ENCODE measurements around the gene ANKRD28. TPM values are rescaled to one million over a fixed set of nuclear protein-coding genes. Genes with fewer than 3 reads are reported as not detected.

The ANKRD28 gene
- total and polyA plus RNA-seq, 7 donors, result 13.4 to 64.5 (median 41.5) TPM

GRCh38 chr3:15839568-15839967, 41.8 kb upstream of the ANKRD28 start:
- intact Hi-C loops (cut with DNase I), result no loop called here
- H3K4me3 ChIP-seq, result no peak overlapping the region
- no peaks in the 10 kb centered on the region for H3K36me3 ChIP-seq
- H3K27me3 ChIP-seq, result no peaks in the 10 kb centered on the region
- no peak overlapping the region for H3K27ac ChIP-seq
- WGBS, 2 donors, result 96 to 97% methylated on average over 2 of the region's 2 CpGs
- TF ChIP-seq POLR2AphosphoS5 (IDR thresholded peaks at IDR 0.05) (no peak), POLR2A (IDR thresholded peaks at IDR 0.05) (no peak), EP300 (IDR thresholded peaks at IDR 0.05) (no peak)
- TF ChIP-seq, protein P1, sequence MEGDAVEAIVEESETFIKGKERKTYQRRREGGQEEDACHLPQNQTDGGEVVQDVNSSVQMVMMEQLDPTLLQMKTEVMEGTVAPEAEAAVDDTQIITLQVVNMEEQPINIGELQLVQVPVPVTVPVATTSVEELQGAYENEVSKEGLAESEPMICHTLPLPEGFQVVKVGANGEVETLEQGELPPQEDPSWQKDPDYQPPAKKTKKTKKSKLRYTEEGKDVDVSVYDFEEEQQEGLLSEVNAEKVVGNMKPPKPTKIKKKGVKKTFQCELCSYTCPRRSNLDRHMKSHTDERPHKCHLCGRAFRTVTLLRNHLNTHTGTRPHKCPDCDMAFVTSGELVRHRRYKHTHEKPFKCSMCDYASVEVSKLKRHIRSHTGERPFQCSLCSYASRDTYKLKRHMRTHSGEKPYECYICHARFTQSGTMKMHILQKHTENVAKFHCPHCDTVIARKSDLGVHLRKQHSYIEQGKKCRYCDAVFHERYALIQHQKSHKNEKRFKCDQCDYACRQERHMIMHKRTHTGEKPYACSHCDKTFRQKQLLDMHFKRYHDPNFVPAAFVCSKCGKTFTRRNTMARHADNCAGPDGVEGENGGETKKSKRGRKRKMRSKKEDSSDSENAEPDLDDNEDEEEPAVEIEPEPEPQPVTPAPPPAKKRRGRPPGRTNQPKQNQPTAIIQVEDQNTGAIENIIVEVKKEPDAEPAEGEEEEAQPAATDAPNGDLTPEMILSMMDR (IDR thresholded peaks at IDR 0.05), result no peak
- H3K9me3 ChIP-seq, result no peaks in the 10 kb centered on the region
- DNase-seq, result no peak
- H3K4me1 ChIP-seq, result no peaks in the 10 kb centered on the region

- 40 to 73% methylated on average over 1 of the region's 1 CpG for WGBS, 2 donors
- no peak overlapping the region for H3K4me3 ChIP-seq
- no peaks in the 10 kb centered on the region for H3K36me3 ChIP-seq
- intact Hi-C loops (cut with DNase I), result no loop called here
- H3K27ac ChIP-seq, result no peak overlapping the region
- H3K27me3 ChIP-seq, result no peaks in the 10 kb centered on the region
- H3K9me3 ChIP-seq, result no peaks in the 10 kb centered on the region
- no peaks in the 10 kb centered on the region for H3K4me1 ChIP-seq
- TF ChIP-seq EP300 (IDR thresholded peaks at IDR 0.05) (no peak), POLR2AphosphoS5 (IDR thresholded peaks at IDR 0.05) (no peak), POLR2A (IDR thresholded peaks at IDR 0.05) (no peak)
- TF ChIP-seq, protein P1 (IDR thresholded peaks at IDR 0.05), result no peak
- no peak for DNase-seq
Measured at GRCh38 chr3:15831927-15832326, 34.1 kb upstream of the ANKRD28 start.

DNA sequence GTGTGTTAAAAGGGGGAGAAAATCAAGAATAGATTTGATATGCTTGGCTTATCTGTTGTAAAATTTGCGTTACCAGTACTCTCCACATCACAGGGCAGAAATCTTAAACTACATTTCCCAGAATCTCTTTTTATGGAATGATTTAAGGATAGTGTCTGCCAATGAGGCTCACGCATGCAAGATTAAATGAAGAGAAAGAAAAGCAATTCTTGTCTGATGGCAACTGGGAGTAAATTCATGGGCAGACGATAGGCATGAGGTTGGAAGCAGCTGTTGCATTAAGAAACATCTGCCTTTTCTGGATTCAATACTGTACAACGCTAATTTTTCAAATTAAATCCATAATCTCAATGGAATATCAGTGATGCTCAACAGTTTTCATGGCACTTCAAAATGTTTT, 27.2 kb upstream of the ANKRD28 start:
- WGBS, 2 donors, result 72 to 84% methylated on average over 4 of the region's 4 CpGs
- H3K9me3 ChIP-seq, result no peaks in the 10 kb centered on the region
- intact Hi-C loops (cut with DNase I), result no loop called here
- TF ChIP-seq EP300 (IDR thresholded peaks at IDR 0.05) (no peak), POLR2A (IDR thresholded peaks at IDR 0.05) (no peak), POLR2AphosphoS5 (IDR thresholded peaks at IDR 0.05) (no peak)
- TF ChIP-seq, protein P1 (IDR thresholded peaks at IDR 0.05), result no peak
- no peak for DNase-seq
- no peak overlapping the region for H3K4me3 ChIP-seq
- peaks cover 0 to 5% (median 0%) of the 10 kb centered on the region in 4 donors for H3K4me1 ChIP-seq
- H3K27ac ChIP-seq, result no peak overlapping the region
- H3K36me3 ChIP-seq, result no peaks in the 10 kb centered on the region
- H3K27me3 ChIP-seq, result no peaks in the 10 kb centered on the region

GRCh38 chr3:15823092-15823491, 25.3 kb upstream of the ANKRD28 start:
- 97% methylated on average over 7 of the region's 7 CpGs for WGBS, 2 donors
- no peak overlapping the region for H3K27ac ChIP-seq
- intact Hi-C loops (cut with DNase I), result no loop called here

More at GRCh38 chr3:15823092-15823491, 25.3 kb upstream of the ANKRD28 start:
- no peak for DNase-seq
- no peak overlapping the region for H3K4me3 ChIP-seq
- H3K4me1 ChIP-seq, result peaks cover 0 to 5% (median 0%) of the 10 kb centered on the region in 4 donors
- no peaks in the 10 kb centered on the region for H3K27me3 ChIP-seq
- H3K36me3 ChIP-seq, result no peaks in the 10 kb centered on the region
- H3K9me3 ChIP-seq, result no peaks in the 10 kb centered on the region
- TF ChIP-seq POLR2A (IDR thresholded peaks at IDR 0.05) (no peak), POLR2AphosphoS5 (IDR thresholded peaks at IDR 0.05) (no peak), EP300 (IDR thresholded peaks at IDR 0.05) (no peak)
- TF ChIP-seq, protein P1 (IDR thresholded peaks at IDR 0.05), result no peak

Data from sigmoid colon (tissue), 7 donors.